Heart left ventricle (tissue), 16 donors: ENCODE results near the gene CDAN1. TPM values are rescaled to one million over a fixed set of nuclear protein-coding genes. Genes with fewer than 3 reads are reported as not detected.

Experiments
- ATAC-seq, 4 donors: fragments of 200-7000 bp; cut with Tn5 transposase; one replicate each; pipeline ENCODE4 v1.9.1; 2020 to 2022; ENCODE audit warnings: moderate library complexity in 4 of 4, mild to moderate bottlenecking in 3 of 4, moderate number of reproducible peaks in 1 of 4
- DNase-seq, 5 donors: peaks; one replicate each; pipeline ENCODE4 v3.0.0-alpha.2; 2020
- H3K27ac ChIP-seq, 12 donors: fragments of 200-600 bp; sonication (generic) in 4 of 12; one replicate each; pipeline versions ENCODE4 v1.5.0 to v1.8.0; 2016 to 2022; ENCODE audit warnings: mild to moderate bottlenecking in 2 of 12
- H3K27me3 ChIP-seq, 9 donors: fragments of 200-600 bp; sonication (generic) in 2 of 9; one replicate each; pipeline versions ENCODE4 v1.5.1 to v1.8.0; 2016 to 2022; ENCODE audit warnings: mild to moderate bottlenecking in 3 of 9
- H3K36me3 ChIP-seq, 9 donors: fragments of 200-600 bp; sonication (generic) in 2 of 9; one replicate each; pipeline versions ENCODE4 v1.5.0 to v1.8.0; 2018 to 2022; ENCODE audit warnings: mild to moderate bottlenecking in 2 of 9
- H3K4me1 ChIP-seq, 12 donors: fragments of 200-600 bp; sonication (generic) in 4 of 12; one replicate each; pipeline versions ENCODE4 v1.5.0 to v1.8.0; 2016 to 2022; ENCODE audit warnings: mild to moderate bottlenecking in 3 of 12
- H3K4me3 ChIP-seq, 12 donors: fragments of 200-600 bp; sonication (generic) in 4 of 12; one replicate each; pipeline versions ENCODE4 v1.5.0 to v1.8.0; 2017 to 2022; ENCODE audit warnings: mild to moderate bottlenecking in 9 of 12, moderate library complexity in 4 of 12
- H3K9me3 ChIP-seq, 12 donors: fragments of 200-600 bp; sonication (generic) in 4 of 12; one replicate each; pipeline versions ENCODE4 v1.5.0 to v1.8.0; 2016 to 2022; ENCODE audit warnings: mild to moderate bottlenecking in 1 of 12
- POLR2A ChIP-seq, 2 donors: fragments of 450-650 bp; IDR thresholded peaks; one replicate each; pipeline ENCODE4 v1.6.1; 2017; ENCODE audit warnings: antibody characterized with exemption in 2 of 2, mild to moderate bottlenecking in 2 of 2, moderate library complexity in 2 of 2
- WGBS, 4 donors: extraction: QIAGEN DNeasy Blood & Tissue Kit in 2 of 4; methylation state at CpG; one replicate each; pipeline versions ENCODE4 v1.1.5 to v1.1.7; 2013 to 2018; 5-methylcytosine and 5-hydroxymethylcytosine counted together
- intact Hi-C, 10 donors: fragments of 100-400 bp; cut with DNase I; formaldehyde crosslinking; loops; one replicate each; pipeline versions ENCODE4 v1.11.1 to v1.14.2; 2022
- polyA plus RNA-seq, 2 donors: library from polyadenylated mRNA; stranded (reverse); fragments of 200-250 nt; gene quantifications; one replicate each; pipeline ENCODE4 v1.2.3, GENCODE V29; 2013
- total RNA-seq, 9 donors: library from RNA; depleted of rRNA in 2 of 9; stranded (reverse); fragments of >200 nt in 2 of 9; fragmentation: NEBNext Ultra II Directional in 3 of 9; extraction: Animal tissue kit (Norgen Biotek cat#: 25700) in 3 of 9; gene quantifications; one replicate each; pipeline versions ENCODE4 v1.1.0 to v1.2.4, GENCODE V29; 2016 to 2023
- TF ChIP-seq, protein P1 (sequence below), 12 donors: fragments of 200-600 bp; sonication (generic) in 4 of 12; IDR thresholded peaks; one replicate each; pipeline versions ENCODE4 v1.5.0 to v1.8.0; 2018 to 2022; ENCODE audit warnings: antibody characterized with exemption in 12 of 12, mild to moderate bottlenecking in 5 of 12
- donor health status: ischemic (EF 13 %, LVEDD 7.1; RV severe dilation, severe dysfunction).
- donor health status: healthy with polysubstance abuse.
- donor health status: DM: no; HTN: yes; CAD: no.
- donor health status: DM: no; HTN: no; CAD: no.
- donor health status: ischemic (EF 25% LVEDD 6.9; RV normal size, moderate dysfunction).
- donor health status: ischemic (EF 25% LVEDD 5.7; RV mildly dilated, moderate dysfunction).
- donor health status: healthy.
- donor health status: DM: yes; HTN: yes; CAD: no.
- donor health status: ischemic (EF 35%, LVEDD 5.7; RV mildly dilated, moderate dysfunction).
- donor health status: nonischemic (EF 11% LVEDD 7.7; RV severe dilation, severe dysfunction).
- donor health status: DM: yes; HTN: yes; CAD: no.
- donor health status: PGD.
- donor health status: ischemic (EF 29% LVEDD 5.4; RV normal size, mild dysfunction).
- donor health status: nonischemic (EF 23%, LVEDD 6.1; RV moderate dilation, normal function).

The CDAN1 gene
- total and polyA plus RNA-seq, 11 donors = 4.3 to 6.9 (median 5.6) TPM

DNA sequence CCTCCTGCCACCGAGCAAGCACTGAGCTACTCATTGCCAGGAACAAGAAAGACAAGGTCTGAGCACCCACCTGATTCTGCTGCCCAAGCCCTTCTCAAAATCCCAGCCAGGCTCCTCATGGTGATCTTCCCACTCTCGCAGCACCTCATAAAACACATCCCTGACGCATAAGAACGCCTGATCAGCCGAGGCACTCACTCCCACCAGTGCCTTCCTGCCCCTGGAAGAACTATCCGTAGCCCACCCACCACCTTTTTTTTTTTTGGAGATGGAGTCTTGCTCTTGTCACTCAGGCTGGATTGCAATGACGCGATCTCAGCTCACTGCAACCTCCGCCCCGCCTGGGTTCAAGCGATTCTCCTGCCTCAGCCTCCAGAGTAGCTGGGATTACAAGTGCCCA lies 3.9 kb downstream of the CDAN1 start:
- no peak for DNase-seq
- no peaks in the 10 kb centered on the region for H3K27me3 ChIP-seq
- no peak overlapping the region for H3K27ac ChIP-seq
- ATAC-seq = no peak
- no peak for TF ChIP-seq POLR2A (IDR thresholded peaks at IDR 0.05)
- TF ChIP-seq, protein P1, sequence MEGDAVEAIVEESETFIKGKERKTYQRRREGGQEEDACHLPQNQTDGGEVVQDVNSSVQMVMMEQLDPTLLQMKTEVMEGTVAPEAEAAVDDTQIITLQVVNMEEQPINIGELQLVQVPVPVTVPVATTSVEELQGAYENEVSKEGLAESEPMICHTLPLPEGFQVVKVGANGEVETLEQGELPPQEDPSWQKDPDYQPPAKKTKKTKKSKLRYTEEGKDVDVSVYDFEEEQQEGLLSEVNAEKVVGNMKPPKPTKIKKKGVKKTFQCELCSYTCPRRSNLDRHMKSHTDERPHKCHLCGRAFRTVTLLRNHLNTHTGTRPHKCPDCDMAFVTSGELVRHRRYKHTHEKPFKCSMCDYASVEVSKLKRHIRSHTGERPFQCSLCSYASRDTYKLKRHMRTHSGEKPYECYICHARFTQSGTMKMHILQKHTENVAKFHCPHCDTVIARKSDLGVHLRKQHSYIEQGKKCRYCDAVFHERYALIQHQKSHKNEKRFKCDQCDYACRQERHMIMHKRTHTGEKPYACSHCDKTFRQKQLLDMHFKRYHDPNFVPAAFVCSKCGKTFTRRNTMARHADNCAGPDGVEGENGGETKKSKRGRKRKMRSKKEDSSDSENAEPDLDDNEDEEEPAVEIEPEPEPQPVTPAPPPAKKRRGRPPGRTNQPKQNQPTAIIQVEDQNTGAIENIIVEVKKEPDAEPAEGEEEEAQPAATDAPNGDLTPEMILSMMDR (IDR thresholded peaks at IDR 0.05) = no peak
- H3K4me3 ChIP-seq = no peak overlapping the region
- peaks cover 0 to 76% (median 70%) of the 10 kb centered on the region in 9 donors for H3K36me3 ChIP-seq
- WGBS, 4 donors = 91 to 95% (median 94%) methylated on average over 11 of the region's 11 CpGs
- peaks cover 7 to 22% (median 15%) of the 10 kb centered on the region in 12 donors for H3K4me1 ChIP-seq
- intact Hi-C loops = loop anchor here in 6 of 10 donors (10.0 kb wide), 1 partner anchor 192 kb away; the partner anchor contains the start of gene TTBK2 (in 6 of the 6)
- no peaks in the 10 kb centered on the region for H3K9me3 ChIP-seq

DNA sequence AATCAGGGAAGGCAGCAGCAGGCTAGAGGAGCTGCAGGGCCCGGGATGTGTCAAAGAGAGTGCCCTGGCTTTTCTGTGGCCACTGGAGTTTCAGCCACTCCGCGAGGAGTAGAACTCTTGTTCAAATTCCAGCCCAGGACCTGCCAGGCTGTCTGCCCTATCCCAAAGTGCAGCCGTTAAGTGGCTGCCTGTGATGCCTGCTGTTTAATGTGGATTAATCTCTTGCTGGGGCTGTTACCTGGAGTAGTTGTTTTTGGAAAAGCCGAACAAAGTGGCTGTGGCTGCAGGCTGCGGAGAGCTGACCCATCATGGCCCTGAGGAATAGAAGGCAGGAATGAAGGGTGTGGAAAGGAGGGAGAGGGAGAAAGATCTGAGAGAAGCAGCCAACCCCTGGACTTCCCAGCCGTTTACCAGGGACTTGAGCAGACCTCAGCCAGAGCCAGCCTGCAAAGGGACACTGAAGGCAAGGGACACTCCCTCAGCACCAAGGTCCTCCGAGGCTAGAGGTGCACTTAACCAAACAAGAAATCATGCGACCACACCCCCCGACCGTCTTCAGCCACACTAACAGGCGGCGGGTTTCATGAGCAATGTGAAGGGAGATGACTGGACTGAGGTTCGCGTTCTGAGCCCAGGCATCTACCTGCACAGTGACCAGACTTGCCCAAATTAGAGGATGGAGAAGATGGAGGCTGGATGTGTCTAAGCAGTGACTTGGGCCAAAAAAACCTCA lies 4.7 kb downstream of the CDAN1 start:
- no peaks in the 10 kb centered on the region for H3K27me3 ChIP-seq
- H3K27ac ChIP-seq = no peak overlapping the region
- peaks cover 7 to 16% (median 10%) of the 10 kb centered on the region in 12 donors for H3K4me1 ChIP-seq
- WGBS, 4 donors = 86 to 90% (median 88%) methylated on average over 15 of the region's 15 CpGs
- H3K36me3 ChIP-seq = peaks cover 0 to 84% (median 78%) of the 10 kb centered on the region in 9 donors
- no peak for DNase-seq
- TF ChIP-seq, protein P1 (IDR thresholded peaks at IDR 0.05) = no peak
- no peak overlapping the region for H3K4me3 ChIP-seq
- ATAC-seq = no peak
- intact Hi-C loops = loop anchor here in 6 of 10 donors (10.0 kb wide), 1 partner anchor 193 kb away; the partner anchor contains the start of gene TTBK2 (in 6 of the 6)
- no peaks in the 10 kb centered on the region for H3K9me3 ChIP-seq

DNA sequence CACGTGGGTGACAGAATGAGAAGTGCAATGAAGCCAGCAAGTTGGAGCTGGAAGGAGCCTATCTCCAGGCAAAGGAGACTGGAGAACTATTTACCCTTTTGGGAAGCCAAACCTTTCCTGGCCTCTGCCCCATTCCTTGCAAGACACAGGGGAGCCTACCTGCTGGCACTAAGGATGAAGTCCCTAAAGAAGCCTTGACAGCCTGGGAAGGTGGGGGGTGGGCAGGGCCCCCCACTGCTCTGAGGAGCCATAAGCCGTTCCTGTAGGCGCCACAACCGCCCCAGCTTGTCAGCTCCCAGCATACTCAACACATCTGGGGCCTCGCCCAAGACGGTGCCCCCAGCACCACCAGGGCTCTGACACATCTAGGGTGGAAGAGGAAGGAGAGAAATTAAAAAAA lies 5.5 kb downstream of the CDAN1 start:
- WGBS, 4 donors = 83 to 87% (median 83%) methylated on average over 6 of the region's 6 CpGs
- H3K36me3 ChIP-seq = peaks cover 0 to 92% (median 86%) of the 10 kb centered on the region in 9 donors
- intact Hi-C loops = loop anchor here in 6 of 10 donors (10.0 kb wide), 1 partner anchor 193 kb away; the partner anchor contains the start of gene TTBK2 (in 6 of the 6)

DNA sequence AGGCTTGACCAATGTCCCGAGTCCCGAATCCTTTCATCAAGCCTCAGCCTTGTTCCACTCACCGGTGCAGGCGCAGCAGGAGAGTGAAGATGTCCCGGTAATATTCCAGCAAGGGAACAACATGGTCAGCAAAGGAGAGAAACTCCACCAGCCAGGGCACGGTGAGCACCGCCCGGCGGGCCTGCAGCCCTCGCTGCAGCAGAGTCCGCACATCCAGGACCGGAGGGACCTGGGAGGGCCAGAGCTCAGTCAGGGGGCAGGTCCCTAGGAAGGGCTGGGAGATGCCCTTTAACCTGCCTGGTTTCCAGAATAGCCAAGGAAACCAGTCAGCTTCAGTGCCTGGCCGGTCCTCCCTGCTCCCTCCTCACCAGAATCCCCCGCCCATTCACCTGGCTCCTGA lies 6.4 kb downstream of the CDAN1 start:
- H3K4me3 ChIP-seq = no peak overlapping the region
- no peak for TF ChIP-seq POLR2A (IDR thresholded peaks at IDR 0.05)
- peaks cover 0 to 8% (median 3%) of the 10 kb centered on the region in 12 donors for H3K4me1 ChIP-seq
- H3K27me3 ChIP-seq = no peaks in the 10 kb centered on the region
- no peak for ATAC-seq
- WGBS, 4 donors = 92 to 97% (median 93%) methylated on average over 5 to 14 of the region's 14 CpGs
- no peaks in the 10 kb centered on the region for H3K9me3 ChIP-seq
- no peak overlapping the region for H3K27ac ChIP-seq
- intact Hi-C loops = loop anchor here in 6 of 10 donors (10.0 kb wide), 1 partner anchor 194 kb away; the partner anchor contains the start of gene TTBK2 (in 6 of the 6)
- H3K36me3 ChIP-seq = peaks cover 0 to 100% (median 95%) of the 10 kb centered on the region in 9 donors
- DNase-seq = no peak

More for the DNA sequence above, 5.5 kb downstream of the CDAN1 start:
- Histone ChIP-seq H3K27ac (no peak overlapping the region), H3K27me3 (no peaks in the 10 kb centered on the region), H3K9me3 (no peaks in the 10 kb centered on the region), H3K4me1 (peaks cover 6 to 15% (median 9%) of the 10 kb centered on the region in 12 donors), H3K4me3 (no peak overlapping the region)
- TF ChIP-seq, protein P1 (IDR thresholded peaks at IDR 0.05) = no peak
- TF ChIP-seq POLR2A (IDR thresholded peaks at IDR 0.05) = no peak
- DNase-seq (no peak), ATAC-seq (no peak)
